Measurements from ENCODE around the gene NR1H3. TPM values are rescaled to one million over a fixed set of nuclear protein-coding genes. Genes with fewer than 3 reads are reported as not detected.

The NR1H3 gene
- total and polyA plus RNA-seq, 10 of the 15 experiments (the other 5 are each of a cell fraction or from before 2014, with no cell fraction given), result 2.6 to 8.9 (median 4.5) TPM

DNA sequence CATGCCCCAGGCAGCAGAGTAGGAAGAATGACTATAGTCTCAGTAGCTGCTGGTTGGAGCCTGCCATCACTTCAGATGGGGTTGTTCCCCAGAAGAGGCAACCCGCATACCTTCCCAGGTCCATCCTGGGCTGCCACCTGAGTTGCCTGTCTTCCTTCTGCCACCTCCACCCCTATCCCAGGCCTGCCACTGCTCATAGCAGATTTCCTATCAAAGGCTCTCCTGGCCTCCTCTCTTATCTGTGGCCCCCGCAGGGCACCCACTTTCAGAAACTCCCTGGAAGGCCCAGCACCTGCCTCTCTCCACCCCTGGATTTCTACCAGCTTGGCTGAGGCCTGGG is 649 bp upstream of the NR1H3 start (continued):
- TF ChIP-seq SIX5 (IDR thresholded peaks at IDR 0.05; ENCODE audit: low read depth, low read length, severe bottlenecking), result no peak
- no peak for TF ChIP-seq RB1 (IDR thresholded peaks at IDR 0.05; ENCODE audit: borderline replicate concordance)
- TF ChIP-seq ZNF217 (IDR thresholded peaks at IDR 0.05), result no peak
- TF ChIP-seq ZSCAN29 (IDR thresholded peaks at IDR 0.05), result no peak

- in situ Hi-C loops (cut with MboI), result no loop called here
- no peak overlapping the region for H3K27ac ChIP-seq (ENCODE audit: control insufficient read depth, insufficient read depth)
- H3K36me3 ChIP-seq (ENCODE audit: control insufficient read depth in 2 of 2, insufficient read depth in 2 of 2, low read length in 1 of 2), result no peaks in the 10 kb centered on the region
- H3K9me3 ChIP-seq (replicated peaks; ENCODE audit: control insufficient read depth, insufficient read depth, low read length), result no peaks in the 10 kb centered on the region
- H3K4me2 ChIP-seq (ENCODE audit: control insufficient read depth, insufficient read depth), result no peak overlapping the region
- WGBS (ENCODE audit: insufficient coverage, insufficient replicate concordance, low lambda C conversion rate, missing lambda C conversion rate), result 88% methylated on average over 11 of the region's 11 CpGs
- no peak overlapping the region for H2AFZ ChIP-seq (ENCODE audit: control insufficient read depth, low read depth, low read length)
- H3K9ac ChIP-seq (ENCODE audit: control insufficient read depth, insufficient read depth, low read length), result no peak overlapping the region
- H3K4me1 ChIP-seq (ENCODE audit: control insufficient read depth, insufficient read depth, low read length), result no peaks in the 10 kb centered on the region
- RAD21 ChIA-PET (ENCODE audit: unreplicated experiment), result interaction anchor here (0.7 to 3.2 kb wide), 7 partner anchors 10 to 154 kb away, joined by 3 to 29 read pairs (median 8); partner anchors contain the start of genes ACP2, ARFGAP2 and DDB2
- H3K79me2 ChIP-seq (ENCODE audit: control insufficient read depth, insufficient read depth, low read length), result no peaks in the 10 kb centered on the region
- CTCF ChIA-PET, result interaction anchor here (0.6 to 3.6 kb wide), 26 partner anchors 9 to 388 kb away, joined by 3 to 88 read pairs (median 5); partner anchors contain the start of genes ACP2, ARFGAP2, DDB2 and MADD
- no peak overlapping the region for H3K4me3 ChIP-seq
- H4K20me1 ChIP-seq (ENCODE audit: control insufficient read depth, insufficient read depth), result no peaks in the 10 kb centered on the region
- SMC1A ChIA-PET (ENCODE audit: uncharacterized antibody, unreplicated experiment), result interaction anchor here (0.9 to 2.8 kb wide), 11 partner anchors 10 to 196 kb away, joined by 3 to 35 read pairs (median 5); partner anchors contain the start of genes ACP2, ARFGAP2 and DDB2
- POLR2A ChIA-PET, result interaction anchor here (1.0 to 1.5 kb wide), 2 partner anchors 9 to 10 kb away, joined by 3 to 7 read pairs; partner anchors contain the start of gene ACP2
- intact Hi-C loops (cut with micrococcal nuclease; ENCODE audit: unreplicated experiment), result no loop called here
- FAIRE-seq, result no peak
- H3K27me3 ChIP-seq (replicated peaks in 1 of 2; ENCODE audit: control insufficient read depth in 2 of 2, insufficient read depth in 2 of 2, low read length in 1 of 2), result no peaks in the 10 kb centered on the region
- ATAC-seq, result no peak
- no TSS peak for BruUV-seq (replicated peaks)
- DNase-seq (ENCODE audit: low read depth, low spot score), result no peak
- TF ChIP-seq, protein P1, sequence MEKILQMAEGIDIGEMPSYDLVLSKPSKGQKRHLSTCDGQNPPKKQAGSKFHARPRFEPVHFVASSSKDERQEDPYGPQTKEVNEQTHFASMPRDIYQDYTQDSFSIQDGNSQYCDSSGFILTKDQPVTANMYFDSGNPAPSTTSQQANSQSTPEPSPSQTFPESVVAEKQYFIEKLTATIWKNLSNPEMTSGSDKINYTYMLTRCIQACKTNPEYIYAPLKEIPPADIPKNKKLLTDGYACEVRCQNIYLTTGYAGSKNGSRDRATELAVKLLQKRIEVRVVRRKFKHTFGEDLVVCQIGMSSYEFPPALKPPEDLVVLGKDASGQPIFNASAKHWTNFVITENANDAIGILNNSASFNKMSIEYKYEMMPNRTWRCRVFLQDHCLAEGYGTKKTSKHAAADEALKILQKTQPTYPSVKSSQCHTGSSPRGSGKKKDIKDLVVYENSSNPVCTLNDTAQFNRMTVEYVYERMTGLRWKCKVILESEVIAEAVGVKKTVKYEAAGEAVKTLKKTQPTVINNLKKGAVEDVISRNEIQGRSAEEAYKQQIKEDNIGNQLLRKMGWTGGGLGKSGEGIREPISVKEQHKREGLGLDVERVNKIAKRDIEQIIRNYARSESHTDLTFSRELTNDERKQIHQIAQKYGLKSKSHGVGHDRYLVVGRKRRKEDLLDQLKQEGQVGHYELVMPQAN (conservative IDR thresholded peaks at IDR 0.05), result no peak
- TF ChIP-seq MEF2B (IDR thresholded peaks at IDR 0.05; ENCODE audit: partially characterized antibody, poor library complexity, severe bottlenecking), result no peak
- no peak for TF ChIP-seq EP300 (IDR thresholded peaks at IDR 0.05; ENCODE audit: borderline replicate concordance in 1 of 2, control insufficient read depth in 1 of 2, low read depth in 2 of 2, low read length in 2 of 2)
- TF ChIP-seq PAX5 (IDR thresholded peaks at IDR 0.05; ENCODE audit: borderline replicate concordance, low read depth, low read length), result no peak
- TF ChIP-seq BHLHE40 (IDR thresholded peaks at IDR 0.05; ENCODE audit: borderline replicate concordance in 1 of 2, low read depth in 2 of 2, low read length in 1 of 2), result no peak
- TF ChIP-seq ZNF687 (IDR thresholded peaks at IDR 0.05), result no peak
- no peak for TF ChIP-seq RCOR1 (conservative IDR thresholded peaks at IDR 0.05; ENCODE audit: low read depth, low read length)
- TF ChIP-seq MTA3 (IDR thresholded peaks at IDR 0.05; ENCODE audit: borderline replicate concordance, low read length), result no peak
- TF ChIP-seq, protein P2, sequence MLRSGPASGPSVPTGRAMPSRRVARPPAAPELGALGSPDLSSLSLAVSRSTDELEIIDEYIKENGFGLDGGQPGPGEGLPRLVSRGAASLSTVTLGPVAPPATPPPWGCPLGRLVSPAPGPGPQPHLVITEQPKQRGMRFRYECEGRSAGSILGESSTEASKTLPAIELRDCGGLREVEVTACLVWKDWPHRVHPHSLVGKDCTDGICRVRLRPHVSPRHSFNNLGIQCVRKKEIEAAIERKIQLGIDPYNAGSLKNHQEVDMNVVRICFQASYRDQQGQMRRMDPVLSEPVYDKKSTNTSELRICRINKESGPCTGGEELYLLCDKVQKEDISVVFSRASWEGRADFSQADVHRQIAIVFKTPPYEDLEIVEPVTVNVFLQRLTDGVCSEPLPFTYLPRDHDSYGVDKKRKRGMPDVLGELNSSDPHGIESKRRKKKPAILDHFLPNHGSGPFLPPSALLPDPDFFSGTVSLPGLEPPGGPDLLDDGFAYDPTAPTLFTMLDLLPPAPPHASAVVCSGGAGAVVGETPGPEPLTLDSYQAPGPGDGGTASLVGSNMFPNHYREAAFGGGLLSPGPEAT (IDR thresholded peaks at IDR 0.05; ENCODE audit: low read depth), result no peak
- no peak for TF ChIP-seq SREBF1 (IDR thresholded peaks at IDR 0.05; ENCODE audit: low read length)
These were observed 614 bp downstream of the NR1H3 start for GRCh38 chr11:47258317-47258902.

All from GM12878 (cell line).